ENCODE data around the gene PPP3R2. TPM values are rescaled to one million over a fixed set of nuclear protein-coding genes. Genes with fewer than 3 reads are reported as not detected.
"Not testable (repeated sequence)": the region's sequence is repeated elsewhere in the genome, so short reads cannot be mapped to it uniquely, and the experiment has no call there.

Gene PPP3R2
- polyA plus RNA-seq, 4 donors = 0.04 to 0.06 TPM; not detected in 2

DNA sequence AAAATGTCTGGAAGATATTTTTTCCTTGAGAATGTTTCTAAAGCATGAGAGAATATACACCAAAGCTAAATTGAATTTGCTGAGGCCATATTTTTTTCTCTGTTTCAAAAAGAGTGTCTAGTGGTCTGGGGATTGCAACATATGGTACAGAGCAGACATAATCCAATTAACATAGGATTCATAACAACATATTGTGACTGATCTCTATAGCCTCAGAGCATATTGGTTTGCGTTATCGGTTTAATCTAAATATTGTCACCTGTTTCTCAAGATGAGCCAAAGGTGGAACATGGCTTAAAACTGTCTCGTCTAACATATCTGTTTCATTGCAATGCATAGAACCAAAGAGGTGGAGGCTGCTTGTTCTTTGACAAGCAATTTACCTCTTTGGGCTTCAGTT is 3.9 kb downstream of the PPP3R2 start:
- DNase-seq (ENCODE audit: low read depth in 4 of 4, low spot score in 3 of 4) = no peak

DNA sequence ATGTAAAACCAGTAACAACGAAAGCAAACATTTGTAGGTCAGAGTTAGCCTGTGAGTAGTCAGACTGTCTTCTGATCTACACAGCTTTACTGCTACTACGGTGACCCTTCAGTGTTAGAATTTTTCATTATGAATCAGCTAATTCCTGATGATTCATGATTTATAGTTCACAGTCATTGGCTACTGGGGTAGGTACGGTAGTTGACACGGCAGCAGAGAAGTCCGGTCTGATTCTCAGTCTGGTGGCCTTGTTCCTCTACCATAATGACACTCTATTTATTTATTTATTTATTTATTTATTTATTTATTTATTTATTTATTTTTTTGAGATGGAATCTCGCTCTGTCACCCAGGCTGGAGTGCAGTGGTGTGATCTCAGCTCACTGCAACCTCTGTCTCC is 4.7 kb downstream of the PPP3R2 start:
- DNase-seq (ENCODE audit: low read depth in 4 of 4, low spot score in 3 of 4) = not testable (repeated sequence)

DNA sequence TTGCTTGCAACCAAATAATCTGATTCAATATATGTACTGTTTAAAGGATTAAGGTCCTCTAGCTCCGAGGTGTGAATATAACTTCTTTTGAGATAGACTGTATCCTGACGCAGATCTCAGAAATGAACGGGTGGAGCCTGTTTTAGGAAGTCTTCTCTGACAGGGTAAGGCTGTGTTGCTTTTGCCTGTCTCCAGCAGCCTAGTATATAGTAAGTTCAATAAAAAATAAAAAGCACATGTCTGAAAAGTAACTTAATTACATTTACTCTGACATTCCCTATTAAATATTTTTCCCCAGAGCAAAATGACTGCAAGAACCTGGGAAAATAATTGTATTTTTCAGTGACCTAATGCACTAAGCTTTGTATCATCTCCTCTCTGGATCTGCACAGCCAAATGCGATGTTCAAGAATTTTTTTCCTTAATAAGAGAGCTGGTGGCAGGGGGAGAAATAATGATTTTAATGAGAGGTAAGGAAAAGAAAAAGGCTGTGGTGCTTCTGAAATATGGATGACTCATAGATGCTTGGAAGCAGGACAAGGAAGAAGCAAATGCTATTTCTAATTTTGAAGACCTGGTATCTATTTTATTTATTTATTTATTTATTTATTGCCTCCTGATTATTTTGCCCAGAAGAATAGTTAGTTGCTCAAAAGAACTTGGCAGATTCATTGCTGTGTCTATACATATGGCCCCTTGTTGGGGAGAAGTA is 7.3 kb downstream of the PPP3R2 start:
- DNase-seq (ENCODE audit: low read depth in 4 of 4, low spot score in 3 of 4) = no peak

DNA sequence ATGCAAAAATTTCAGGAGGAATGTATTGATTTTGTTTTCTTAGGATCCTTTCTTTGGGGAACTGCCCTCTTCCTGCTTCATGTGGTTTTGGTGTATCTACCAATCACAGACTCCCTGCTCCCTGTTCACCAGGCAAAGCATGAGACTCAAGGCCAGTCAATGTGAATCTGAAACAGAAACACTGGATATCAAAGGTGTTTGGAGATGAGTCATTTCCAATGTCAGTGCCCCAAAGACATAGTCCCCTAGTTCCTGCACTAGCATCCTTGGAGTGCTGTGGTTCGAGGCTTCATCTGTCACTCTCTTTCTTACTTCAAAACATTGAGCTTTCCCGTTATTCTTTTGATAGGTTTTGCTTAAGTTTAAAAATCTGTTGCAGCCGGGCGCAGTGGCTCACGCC is 8.1 kb downstream of the PPP3R2 start:
- DNase-seq (ENCODE audit: low read depth in 4 of 4, low spot score in 3 of 4) = no peak

DNA sequence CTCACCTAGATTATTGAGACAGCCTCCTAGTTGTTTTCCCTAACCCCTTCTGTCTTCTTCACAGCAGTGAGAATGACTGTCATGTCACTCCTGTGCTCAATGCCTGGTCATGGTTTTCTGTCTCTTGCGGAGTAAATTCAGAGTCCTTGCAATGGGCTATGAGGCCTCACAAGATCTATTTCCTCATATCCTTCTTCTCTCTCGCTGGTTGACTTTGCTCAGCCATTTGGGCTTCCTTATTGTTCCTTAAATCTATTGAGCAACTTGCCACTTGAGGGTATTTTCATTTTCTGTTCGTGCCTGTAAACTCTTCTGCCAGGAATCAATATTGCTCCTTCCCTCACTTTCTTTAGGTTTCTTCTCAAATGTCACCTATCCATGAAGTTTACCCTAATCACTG is 9.0 kb downstream of the PPP3R2 start:
- no peak for DNase-seq (ENCODE audit: low read depth in 4 of 4, low spot score in 3 of 4)

DNA sequence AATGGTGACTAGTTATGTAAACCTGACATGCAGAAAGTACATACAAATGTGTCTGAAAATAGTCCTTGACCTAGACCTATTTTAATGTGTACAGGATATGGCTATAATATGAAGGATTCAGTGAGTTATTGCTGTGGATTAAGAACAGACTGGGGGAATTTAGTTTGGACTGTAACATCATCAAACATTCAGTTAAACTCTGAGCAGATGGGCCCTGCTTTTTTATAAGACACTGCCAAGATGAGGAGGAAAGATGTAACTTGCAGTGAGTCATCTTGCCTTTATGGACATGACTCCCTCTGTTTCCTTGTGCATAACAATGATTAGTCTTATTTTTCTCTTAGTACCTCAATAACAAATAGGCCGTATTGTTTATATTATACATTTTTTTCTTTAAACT is 12.2 kb downstream of the PPP3R2 start:
- DNase-seq (ENCODE audit: low read depth in 4 of 4, low spot score in 3 of 4) = no peak

DNA sequence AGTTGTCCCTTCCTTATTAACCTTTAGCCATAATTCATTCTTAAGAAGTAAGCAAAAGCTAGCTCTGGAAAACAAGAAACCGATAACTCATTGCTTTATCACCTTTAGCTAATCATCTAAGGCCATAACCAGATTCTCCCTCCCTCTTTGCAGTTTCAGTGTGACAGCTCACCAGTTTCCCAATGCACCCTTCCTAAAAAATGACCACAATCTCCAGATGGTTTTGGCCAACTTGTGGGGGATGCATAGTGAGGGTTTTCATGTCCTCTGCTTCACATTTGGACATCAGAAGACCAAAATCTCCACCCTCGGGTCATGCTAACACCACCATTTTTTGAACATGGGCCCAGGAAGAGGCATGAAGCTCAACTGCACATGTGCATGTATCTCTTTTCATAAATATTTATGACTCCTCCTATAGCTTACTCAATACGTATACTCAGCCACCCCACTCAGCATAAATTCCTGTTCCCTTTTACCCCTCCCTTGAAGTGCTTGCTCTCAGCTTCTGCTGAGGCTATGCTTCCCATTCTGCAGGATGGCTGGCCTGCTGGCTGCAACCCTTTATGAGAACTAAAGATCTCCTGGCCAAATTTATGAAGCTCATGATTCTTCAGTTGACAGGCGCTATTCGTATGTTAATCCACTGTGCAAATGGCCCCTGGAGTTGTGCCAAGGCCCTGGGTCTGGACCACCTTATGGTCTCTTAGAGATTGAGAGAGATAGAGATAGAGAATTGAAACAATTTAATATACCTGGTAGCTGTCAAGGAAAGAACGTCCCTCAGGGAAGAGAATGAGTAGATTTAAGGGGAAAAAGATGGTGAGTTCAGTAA is 14.8 kb downstream of the PPP3R2 start:
- no peak for DNase-seq (ENCODE audit: low read depth in 4 of 4, low spot score in 3 of 4)

DNA sequence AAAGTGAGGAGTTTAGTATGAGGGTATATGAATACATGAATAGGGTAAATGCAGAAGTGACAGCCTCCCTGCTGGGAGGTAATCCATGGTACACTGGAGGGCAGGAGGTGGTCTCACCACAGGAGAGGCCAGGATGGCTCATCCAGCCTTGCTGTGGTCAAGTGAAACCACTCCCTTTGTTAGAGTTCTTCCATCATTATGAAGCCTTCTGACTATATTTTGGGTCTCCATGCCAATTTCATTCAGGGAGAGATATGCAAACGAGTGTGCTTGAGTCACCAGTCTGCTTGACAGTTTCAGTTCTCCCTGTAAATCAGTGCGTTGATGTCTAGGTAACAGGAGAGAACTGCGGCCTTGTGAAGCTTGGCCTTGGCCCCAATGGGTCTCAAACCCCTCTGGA is 16.4 kb downstream of the PPP3R2 start:
- DNase-seq (ENCODE audit: low read depth in 4 of 4, low spot score in 3 of 4) = no peak

DNA sequence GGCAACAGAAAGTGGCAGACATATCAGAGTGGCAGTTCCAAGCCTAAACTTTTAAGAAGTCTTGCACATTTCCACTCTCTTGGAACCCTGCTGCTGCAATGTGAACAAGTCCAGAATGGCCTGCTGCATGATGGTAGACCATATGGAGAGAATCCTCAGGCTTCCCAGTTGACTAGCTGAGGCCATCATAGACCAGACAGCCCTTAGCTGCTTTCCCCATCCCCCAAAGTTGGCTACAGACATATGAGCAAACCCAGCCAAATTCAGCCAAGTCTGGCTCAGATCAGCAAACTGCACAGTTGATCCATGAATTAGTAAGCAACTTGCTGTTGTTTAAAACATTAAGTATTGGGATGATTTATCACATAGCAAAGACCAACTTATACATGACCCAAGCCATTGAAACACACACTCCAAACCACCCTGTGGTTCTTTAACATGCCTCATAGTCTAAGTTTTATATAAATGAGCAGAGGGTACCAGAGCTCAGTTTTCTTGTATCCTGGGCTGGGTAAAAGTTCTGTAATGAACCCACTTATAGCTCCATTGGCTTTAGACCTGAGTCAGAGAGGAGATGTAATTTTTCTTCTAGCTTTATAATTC is 19.9 kb downstream of the PPP3R2 start:
- DNase-seq (ENCODE audit: low read depth in 4 of 4, low spot score in 3 of 4) = no peak

DNA sequence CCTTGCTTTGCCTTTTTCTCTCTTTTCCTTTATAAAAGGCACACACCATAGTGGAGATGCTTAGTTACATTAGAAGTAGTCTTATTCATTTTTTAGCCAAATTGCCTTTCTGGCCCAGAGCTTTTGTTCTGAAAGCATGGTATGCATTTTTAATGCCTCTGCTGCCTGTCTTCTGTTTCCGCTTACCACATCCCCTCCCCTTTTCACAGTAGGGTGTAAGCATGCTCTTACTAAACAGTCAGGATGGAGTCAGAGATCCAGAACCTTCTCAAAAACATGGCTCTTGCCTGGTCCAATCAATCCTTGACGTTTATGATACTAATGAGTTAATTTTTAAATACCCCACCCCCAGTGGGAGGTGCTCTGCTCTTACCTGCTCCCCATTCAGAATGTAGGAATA is 22.5 kb downstream of the PPP3R2 start:
- DNase-seq (ENCODE audit: low read depth in 4 of 4, low spot score in 3 of 4) = no peak

DNA sequence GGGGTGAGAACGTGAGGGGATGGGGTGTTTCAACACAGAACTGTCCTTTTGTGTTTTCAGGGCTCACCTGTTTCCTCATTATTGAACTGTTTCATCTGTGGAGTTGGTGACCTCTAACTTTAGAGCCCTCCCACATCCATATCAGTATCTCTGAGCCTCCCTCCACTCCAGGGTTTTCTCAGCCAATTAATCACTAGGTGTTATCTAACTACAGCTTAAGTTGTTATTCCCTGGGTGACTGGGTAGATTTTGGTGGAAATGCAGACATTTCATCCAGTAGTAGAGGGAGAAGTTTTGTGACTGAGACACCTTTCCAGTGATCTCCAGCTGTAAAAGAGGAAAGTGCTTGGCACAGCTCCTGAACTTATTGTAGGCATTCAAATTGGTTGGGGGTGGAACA is 23.7 kb downstream of the PPP3R2 start:
- no peak for DNase-seq (ENCODE audit: low read depth in 4 of 4, low spot score in 3 of 4)

DNA sequence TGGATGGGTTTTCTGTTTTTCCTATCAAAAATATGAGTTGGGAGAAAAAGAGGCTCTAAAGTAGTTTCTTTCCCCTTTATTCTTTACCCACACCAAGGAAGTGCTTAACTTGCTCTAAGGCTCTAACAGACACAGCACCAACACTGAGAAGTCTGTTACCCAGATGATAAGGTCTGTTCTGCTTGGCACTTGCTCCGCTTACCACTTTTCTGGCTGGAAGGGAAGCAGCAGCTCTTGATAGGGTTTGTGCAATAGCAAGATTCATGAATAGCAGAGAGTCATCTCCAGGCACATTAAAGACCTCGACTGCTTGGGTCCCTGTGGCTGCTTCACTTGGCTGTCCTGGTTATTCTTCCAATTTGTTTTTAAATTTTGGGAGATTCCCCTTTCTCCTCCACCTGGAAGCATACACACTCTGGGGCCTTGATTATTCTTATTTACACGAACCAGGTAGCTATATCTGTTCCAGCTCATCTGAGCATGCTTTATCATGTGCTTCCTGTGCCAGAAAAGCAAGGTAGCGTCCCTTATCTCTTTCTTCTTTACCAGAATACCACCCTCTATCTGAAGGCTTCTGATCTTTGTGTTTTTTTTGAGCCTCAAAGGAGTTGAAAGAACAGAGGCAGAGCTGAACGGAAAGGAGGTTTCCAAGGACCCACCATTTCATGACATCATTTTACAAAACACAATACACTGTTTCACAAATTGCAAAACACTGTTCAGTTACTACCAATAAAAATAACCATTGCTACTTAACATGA is 24.8 kb downstream of the PPP3R2 start:
- DNase-seq (ENCODE audit: low read depth in 4 of 4, low spot score in 3 of 4) = no peak

DNA sequence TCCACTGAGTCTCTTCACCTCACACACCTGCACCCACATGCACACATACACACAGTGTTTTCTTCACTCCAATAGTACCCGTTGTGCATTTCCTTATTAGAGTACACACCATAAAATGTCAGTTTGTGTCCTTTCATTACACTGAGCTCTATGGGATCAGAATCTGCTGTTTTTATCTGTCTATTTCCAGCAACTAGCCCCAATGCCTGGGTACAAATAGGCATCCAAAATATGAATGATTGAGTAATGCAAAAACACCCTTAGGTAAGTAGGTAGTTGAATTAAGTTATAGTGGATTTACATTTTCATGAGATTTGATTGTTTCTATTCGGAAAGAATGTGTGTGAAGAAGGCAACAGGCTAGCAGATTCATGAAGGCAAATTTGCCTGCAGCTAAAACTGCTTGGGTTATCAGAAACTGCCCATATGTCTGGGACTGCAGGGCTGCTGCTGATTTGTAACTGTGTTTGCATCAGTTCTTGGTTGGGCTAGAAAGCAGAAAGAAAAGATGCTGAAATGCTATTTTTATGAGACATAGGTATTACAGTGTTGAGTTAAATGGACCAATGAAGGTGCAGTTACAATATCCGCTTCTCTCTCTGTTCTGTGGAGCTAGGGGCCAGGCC is 26.9 kb downstream of the PPP3R2 start:
- DNase-seq (ENCODE audit: low read depth in 4 of 4, low spot score in 3 of 4) = no peak

DNA sequence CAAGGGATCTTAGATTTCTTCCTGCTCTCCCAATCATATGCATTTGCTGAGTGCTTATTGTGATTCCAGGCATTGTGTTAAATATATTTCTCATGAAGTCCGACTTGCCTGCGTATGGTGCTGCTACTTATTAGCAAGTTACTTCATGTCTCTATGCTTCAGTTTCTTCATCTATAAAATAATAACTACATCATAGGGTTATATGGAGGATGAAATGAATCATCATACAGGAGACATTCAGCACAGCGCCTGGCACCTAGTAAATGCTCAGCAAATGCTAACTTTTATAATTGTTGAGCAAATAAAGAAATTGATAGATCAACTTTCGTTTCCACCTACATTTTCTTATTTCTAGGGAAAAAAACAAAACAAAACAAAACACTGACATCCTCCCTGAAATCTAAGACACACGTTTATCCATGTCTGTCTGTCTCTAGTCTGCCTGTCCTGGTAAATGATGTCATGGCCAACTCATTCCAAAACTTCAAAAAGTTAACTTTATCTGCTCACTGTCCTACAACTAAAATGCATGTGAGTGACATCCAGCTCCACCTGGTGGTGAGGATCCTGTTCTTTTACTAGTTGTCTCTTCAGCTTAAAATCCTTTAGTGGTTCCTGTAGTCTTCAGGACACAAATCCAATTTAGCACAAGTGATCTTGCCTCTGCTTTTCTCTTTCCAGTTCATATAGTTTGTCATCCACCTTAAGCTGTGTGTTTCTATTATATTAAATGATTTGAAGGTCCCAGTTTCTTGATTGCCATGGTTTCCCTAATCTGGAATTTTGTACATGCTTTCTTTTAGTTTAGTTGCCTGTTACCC is 27.7 kb downstream of the PPP3R2 start:
- DNase-seq (ENCODE audit: low read depth in 4 of 4, low spot score in 3 of 4) = no peak

DNA sequence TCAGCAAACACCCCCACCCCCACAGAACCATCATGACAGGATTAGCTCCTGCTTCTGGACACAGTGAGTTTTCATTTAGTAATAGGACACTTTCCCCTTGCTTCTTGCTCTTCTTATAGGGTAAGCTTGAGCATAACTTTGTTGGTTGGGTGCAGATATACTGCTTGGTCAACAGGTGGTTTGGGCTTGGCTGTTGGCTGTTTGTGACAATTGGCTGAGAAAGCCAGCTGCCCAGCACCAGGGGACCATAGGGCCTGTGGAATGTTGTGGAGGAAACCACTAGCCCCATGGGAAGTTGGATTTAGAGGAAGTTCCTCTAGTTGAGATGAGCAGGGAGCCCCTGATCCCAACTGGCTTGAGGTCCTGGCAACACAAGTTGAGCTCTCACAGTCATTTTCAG is 30.5 kb downstream of the PPP3R2 start:
- DNase-seq (ENCODE audit: low read depth in 4 of 4, low spot score in 3 of 4) = no peak

DNA sequence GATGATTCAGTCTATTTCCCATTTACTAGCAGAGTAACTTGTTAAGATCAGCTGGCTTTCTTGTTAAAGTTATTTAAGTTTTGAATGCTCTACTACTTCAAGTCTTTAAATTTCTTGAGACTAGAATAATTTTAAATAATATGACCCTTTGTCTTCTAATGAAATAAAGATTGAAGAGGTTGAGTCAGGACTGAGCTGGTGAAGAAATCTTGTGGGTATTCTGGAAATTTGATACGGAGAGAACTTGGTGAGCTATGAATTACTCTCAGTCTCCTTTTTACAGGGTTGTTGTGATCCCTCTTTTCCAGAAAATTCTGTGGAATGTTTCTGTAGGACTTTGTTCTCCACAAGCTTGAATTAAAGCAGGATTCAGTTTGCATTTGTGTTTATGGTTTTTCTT is 31.8 kb downstream of the PPP3R2 start:
- DNase-seq (ENCODE audit: low read depth in 4 of 4, low spot score in 3 of 4) = no peak

DNA sequence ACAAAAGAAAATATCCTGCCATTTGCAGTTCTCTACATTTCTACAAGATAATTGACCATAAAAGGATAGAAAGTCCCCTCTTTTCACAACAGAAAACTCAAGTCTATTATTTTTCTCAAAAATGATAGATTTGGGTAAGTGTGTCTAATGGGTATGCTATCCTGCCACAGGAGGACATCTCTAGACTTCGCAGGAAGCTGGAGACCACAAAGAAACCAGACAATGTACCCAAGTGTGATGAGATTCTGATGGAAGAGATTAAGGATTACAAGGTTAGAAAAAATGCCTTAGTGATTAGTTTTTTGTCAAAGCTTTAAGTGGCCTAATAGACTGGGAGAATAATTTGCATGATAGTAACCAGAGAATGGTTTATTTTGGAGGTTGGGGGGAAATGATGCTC is 33.0 kb downstream of the PPP3R2 start:
- no peak for DNase-seq (ENCODE audit: low read depth in 4 of 4, low spot score in 3 of 4)

DNA sequence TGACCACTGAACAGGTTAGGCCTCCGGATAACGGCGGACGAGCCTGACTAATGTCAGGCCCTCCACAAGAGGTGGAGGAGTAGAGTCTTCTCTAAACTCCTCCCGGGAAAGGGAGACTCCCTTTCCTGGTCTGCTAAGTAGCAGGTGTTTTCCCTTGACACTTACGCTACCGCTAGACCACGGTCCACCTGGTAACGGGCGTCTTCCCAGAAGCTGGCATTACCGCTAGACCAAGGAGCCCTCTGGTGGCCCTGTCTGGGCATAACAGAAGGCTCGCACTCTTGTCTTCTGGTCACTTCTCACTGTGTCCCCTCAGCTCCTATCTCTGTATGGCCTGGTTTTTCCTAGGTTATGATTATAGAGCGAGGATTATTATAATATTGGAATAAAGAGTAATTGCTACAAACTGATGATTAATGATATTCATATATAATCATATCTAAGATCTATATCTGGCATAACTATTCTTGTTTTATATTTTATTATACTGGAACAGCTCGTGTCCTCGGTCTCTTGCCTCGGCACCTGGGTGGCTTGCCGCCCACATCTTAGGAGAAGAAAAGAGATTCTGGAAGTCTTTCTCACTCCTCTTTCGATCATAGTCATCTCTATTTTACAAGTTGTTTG is 45.2 kb downstream of the PPP3R2 start:
- DNase-seq (ENCODE audit: low read depth in 4 of 4, low spot score in 3 of 4) = not testable (repeated sequence)

DNA sequence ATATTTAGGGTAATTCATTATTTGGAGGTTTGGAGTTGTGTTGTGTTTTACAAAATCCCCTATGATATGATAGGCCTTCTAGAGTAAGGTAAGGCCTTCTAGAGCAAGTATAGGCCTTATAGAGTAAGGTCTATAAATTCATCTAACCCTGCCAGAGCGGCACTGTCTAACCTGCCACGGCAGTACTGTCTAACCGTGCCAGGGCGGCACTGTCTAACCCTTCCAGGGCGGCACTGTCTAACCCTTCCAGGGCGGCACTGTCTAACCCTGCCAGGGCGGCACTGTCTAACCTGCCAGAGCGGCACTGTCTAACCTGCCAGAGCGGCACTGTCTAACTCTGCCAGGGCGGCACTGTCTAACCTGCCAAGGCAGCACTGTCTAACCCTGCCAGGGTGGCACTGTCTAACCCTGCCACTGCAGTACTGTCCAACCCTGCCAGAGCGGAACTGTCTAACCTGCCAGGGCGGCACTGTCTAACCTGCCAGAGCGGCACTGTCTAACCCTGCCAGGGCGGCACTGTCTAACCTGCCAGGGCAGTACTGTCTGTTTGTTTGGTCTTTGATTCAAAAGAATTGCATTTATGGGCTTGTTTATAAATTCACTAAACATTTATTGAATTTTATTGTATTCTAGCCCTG is 51.6 kb downstream of the PPP3R2 start:
- DNase-seq (ENCODE audit: low read depth in 4 of 4, low spot score in 3 of 4) = no peak

All from right renal pelvis (tissue), 4 donors.